Mesenchymal stem cell (in vitro differentiated cells and primary cell): ENCODE results near the gene SHISA4. TPM values are rescaled to one million over a fixed set of nuclear protein-coding genes. Genes with fewer than 3 reads are reported as not detected.
"Not testable (repeated sequence)": the region's sequence is repeated elsewhere in the genome, so short reads cannot be mapped to it uniquely, and the experiment has no call there.

ENCODE experiments used
- DNase-seq: peaks from one replicate; pipeline ENCODE4 v3.0.0-alpha.2; 2013
- H2AFZ ChIP-seq: one replicate; pipeline ENCODE4 v1.6.1; 2013; ENCODE audit warnings: low read depth, mild to moderate bottlenecking, control low read depth, inconsistent platforms, low read length, moderate library complexity
- H2AK5ac ChIP-seq: 2 replicates; pipeline ENCODE4 v1.6.1; 2013; ENCODE audit warnings: low read length, moderate library complexity, mild to moderate bottlenecking, inconsistent platforms; ENCODE audit not compliant: severe bottlenecking
- H2BK120ac ChIP-seq: one replicate; pipeline ENCODE4 v1.6.1; 2013; ENCODE audit warnings: low read depth, mild to moderate bottlenecking, inconsistent platforms, low read length, moderate library complexity
- H2BK12ac ChIP-seq, 2 experiments: one replicate each; pipeline ENCODE4 v1.6.1; 2013; ENCODE audit warnings: inconsistent platforms in 2 of 2, low read length in 2 of 2, mild to moderate bottlenecking in 2 of 2, moderate library complexity in 2 of 2, control low read depth in 1 of 2
- H2BK15ac ChIP-seq: one replicate; pipeline ENCODE4 v1.6.1; 2013; ENCODE audit warnings: mild to moderate bottlenecking, low read depth, inconsistent platforms; ENCODE audit not compliant: poor library complexity, severe bottlenecking
- H2BK5ac ChIP-seq: 2 replicates; pipeline ENCODE4 v1.6.1; 2013; ENCODE audit warnings: low read depth, mild to moderate bottlenecking, low read length, control low read depth, inconsistent platforms; ENCODE audit not compliant: poor library complexity, severe bottlenecking
- H3K14ac ChIP-seq, 2 experiments: one replicate each; pipeline ENCODE4 v1.6.1; 2013; ENCODE audit warnings: inconsistent platforms in 2 of 2, low read length in 2 of 2, control low read depth in 1 of 2, mild to moderate bottlenecking in 1 of 2, moderate library complexity in 1 of 2
- H3K18ac ChIP-seq, 2 experiments: one replicate each; pipeline ENCODE4 v1.6.1; 2013; ENCODE audit warnings: inconsistent platforms in 2 of 2, low read length in 2 of 2, control low read depth in 1 of 2, low read depth in 1 of 2, mild to moderate bottlenecking in 1 of 2
- H3K23ac ChIP-seq, 2 experiments: one replicate each; pipeline ENCODE4 v1.6.1; 2013; ENCODE audit warnings: inconsistent platforms in 2 of 2, low read length in 2 of 2, mild to moderate bottlenecking in 2 of 2, moderate library complexity in 2 of 2, control low read depth in 1 of 2
- H3K27ac ChIP-seq: 2 replicates; pipeline ENCODE4 v1.5.1; 2013; ENCODE audit warnings: mild to moderate bottlenecking, moderate library complexity, low read length, control low read depth, inconsistent platforms; ENCODE audit not compliant: poor library complexity, severe bottlenecking
- H3K27me3 ChIP-seq, 2 experiments: 2 replicates each; pipeline versions ENCODE4 v1.6.1 to v1.7.0; 2013; ENCODE audit warnings: low read length in 2 of 2, mild to moderate bottlenecking in 2 of 2, moderate library complexity in 2 of 2, control low read depth in 1 of 2, inconsistent platforms in 1 of 2; ENCODE audit not compliant: control insufficient read depth in 1 of 2, insufficient read depth in 1 of 2
- H3K36me3 ChIP-seq, 2 experiments: 2 replicates each; pipeline versions ENCODE4 v1.6.1 to v1.7.0; 2013; ENCODE audit warnings: low read length in 2 of 2, control low read depth in 1 of 2, inconsistent platforms in 1 of 2, low read depth in 1 of 2, mild to moderate bottlenecking in 1 of 2; ENCODE audit not compliant: insufficient read depth in 2 of 2, control insufficient read depth in 1 of 2
- H3K4ac ChIP-seq, 2 experiments: one replicate each; pipeline ENCODE4 v1.6.1; 2013; ENCODE audit warnings: inconsistent platforms in 2 of 2, low read length in 2 of 2, mild to moderate bottlenecking in 2 of 2, moderate library complexity in 2 of 2, control low read depth in 1 of 2, low read depth in 1 of 2
- H3K4me1 ChIP-seq: 2 replicates; pipeline ENCODE4 v1.6.1; 2013; ENCODE audit warnings: low read depth, low read length, control low read depth; ENCODE audit not compliant: control insufficient read depth, insufficient read depth
- H3K4me2 ChIP-seq: 2 replicates; pipeline ENCODE4 v1.6.1; 2013; ENCODE audit warnings: low read length, mild to moderate bottlenecking, inconsistent platforms; ENCODE audit not compliant: poor library complexity, severe bottlenecking
- H3K4me3 ChIP-seq, 2 experiments: 2 replicates each; pipeline versions ENCODE4 v1.5.1 to v1.7.0; 2013; ENCODE audit warnings: low read length in 2 of 2, mild to moderate bottlenecking in 2 of 2, control low read depth in 1 of 2, low read depth in 1 of 2; ENCODE audit not compliant: insufficient read depth in 1 of 2
- H3K79me1 ChIP-seq: replicated peaks from 2 replicates; pipeline ENCODE4 v1.6.1; 2013; ENCODE audit warnings: mild to moderate bottlenecking, control low read depth, low read length, inconsistent platforms; ENCODE audit not compliant: poor library complexity, severe bottlenecking
- H3K9ac ChIP-seq: 2 replicates; pipeline ENCODE4 v1.7.0; 2013; ENCODE audit warnings: mild to moderate bottlenecking, low read length, moderate library complexity
- H3K9me3 ChIP-seq: 2 replicates; pipeline ENCODE4 v1.7.0; 2013; ENCODE audit warnings: mild to moderate bottlenecking, low read length; ENCODE audit not compliant: control insufficient read depth
- H4K8ac ChIP-seq: one replicate; pipeline ENCODE4 v1.6.1; 2013; ENCODE audit warnings: inconsistent platforms, mild to moderate bottlenecking, low read length, moderate library complexity
- H4K91ac ChIP-seq: one replicate; pipeline ENCODE4 v1.6.1; 2013; ENCODE audit warnings: mild to moderate bottlenecking, low read length, inconsistent platforms
- WGBS: methylation state at CpG from one replicate; pipeline ENCODE4 v1.1.7; 2013; ENCODE audit warnings: mixed read lengths; 5-methylcytosine and 5-hydroxymethylcytosine counted together
- polyA plus RNA-seq, 2 experiments: library from polyadenylated mRNA; stranded (reverse); fragments of 200-250 nt; gene quantifications; one replicate each; pipeline ENCODE4 v1.2.3, GENCODE V29; 2013

SHISA4 gene, protein sequence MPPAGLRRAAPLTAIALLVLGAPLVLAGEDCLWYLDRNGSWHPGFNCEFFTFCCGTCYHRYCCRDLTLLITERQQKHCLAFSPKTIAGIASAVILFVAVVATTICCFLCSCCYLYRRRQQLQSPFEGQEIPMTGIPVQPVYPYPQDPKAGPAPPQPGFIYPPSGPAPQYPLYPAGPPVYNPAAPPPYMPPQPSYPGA
- polyA plus RNA-seq (2013, experiment 1 of 2) = 32.9 TPM
- 33.3 TPM for polyA plus RNA-seq (2013, experiment 2 of 2)

GRCh38 chr1:201888282-201889089 lies at the start of gene SHISA4:
Gene SHISA4, plus strand, starts transcription at chr1:201888898. Its CDS starts 97 bp downstream, at chr1:201888995.
- H3K79me1 ChIP-seq = peaks cover 7% of the 10 kb centered on the region
- H2AFZ ChIP-seq = peak within 1 kb of the TSS; percentile 75
- peak within 1 kb of the TSS in 1 of 2 experiments; percentile 88 for H3K23ac ChIP-seq
- H3K4ac ChIP-seq = peak within 1 kb of the TSS; percentile 51 to 60
- peaks cover 33% of the 10 kb centered on the region for H3K4me1 ChIP-seq
- peak within 1 kb of the TSS; percentile 26 for H2BK15ac ChIP-seq
- peak within 1 kb of the TSS; percentile 87 for H3K9ac ChIP-seq
- WGBS = 9% methylated on average over 48 of the region's 49 CpGs
- H2BK12ac ChIP-seq = peak within 1 kb of the TSS in 1 of 2 experiments; percentile 61
- peak within 1 kb of the TSS; percentile 88 for H4K91ac ChIP-seq
- H4K8ac ChIP-seq = peak within 1 kb of the TSS; percentile 91
- peak within 1 kb of the TSS; percentile 79 to 86 for H3K4me3 ChIP-seq
- H2BK5ac ChIP-seq = no peak within 1 kb of the TSS
- peak; percentile 73 for DNase-seq
- H3K36me3 ChIP-seq = peaks cover 15 to 19% of the 10 kb centered on the region in 2 experiments
- no peaks in the 10 kb centered on the region for H3K27me3 ChIP-seq
- H2BK120ac ChIP-seq = peak within 1 kb of the TSS; percentile 2
- peak within 1 kb of the TSS; percentile 97 for H3K4me2 ChIP-seq
- H3K18ac ChIP-seq = peak within 1 kb of the TSS; percentile 67 to 76
- H3K14ac ChIP-seq = peak within 1 kb of the TSS in 1 of 2 experiments; percentile 53
- no peak within 1 kb of the TSS for H3K27ac ChIP-seq
- no peaks in the 10 kb centered on the region for H3K9me3 ChIP-seq
- H2AK5ac ChIP-seq = peak within 1 kb of the TSS; percentile 35

GRCh38 chr1:201839089-201839488 lies 49.6 kb upstream of the SHISA4 start:
- not testable (repeated sequence) for H3K27ac ChIP-seq, H2BK120ac ChIP-seq, H3K4ac ChIP-seq, H3K27me3 ChIP-seq, H2BK15ac ChIP-seq, H3K14ac ChIP-seq, H3K4me1 ChIP-seq, H2BK5ac ChIP-seq, H3K23ac ChIP-seq, H3K4me2 ChIP-seq, DNase-seq, H3K4me3 ChIP-seq, H2AFZ ChIP-seq, H3K9me3 ChIP-seq, H2BK12ac ChIP-seq, H2AK5ac ChIP-seq, H3K9ac ChIP-seq, H3K18ac ChIP-seq, H4K91ac ChIP-seq
- Histone ChIP-seq H3K79me1 (peaks cover 11% of the 10 kb centered on the region), H3K36me3 (peaks cover 6 to 15% of the 10 kb centered on the region in 2 experiments), H4K8ac (peak overlapping the region; percentile 64)
- WGBS = 97% methylated on average over 9 of the region's 10 CpGs

DNA sequence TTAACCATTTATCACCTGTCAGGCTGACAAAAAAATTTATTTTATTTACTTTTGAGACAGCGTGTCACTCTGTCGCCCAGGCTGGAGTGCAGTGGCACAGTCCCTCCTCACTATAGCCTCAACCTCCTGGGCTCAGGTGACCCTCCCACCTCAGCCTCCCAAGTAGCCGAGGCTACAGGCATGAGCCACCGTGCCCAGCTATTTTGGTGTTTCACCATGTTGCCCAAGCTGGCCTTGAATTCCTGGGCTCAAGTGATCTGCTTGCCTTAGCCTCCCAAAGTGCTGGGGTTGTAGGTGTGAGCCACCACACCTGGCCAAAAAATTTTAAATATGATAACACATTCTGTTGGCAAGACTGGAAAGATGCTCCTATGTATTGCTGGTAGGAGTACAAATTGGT lies 48.6 kb upstream of the SHISA4 start:
- peaks cover 11% of the 10 kb centered on the region for H3K79me1 ChIP-seq
- 99% methylated on average over 4 of the region's 4 CpGs for WGBS

DNA sequence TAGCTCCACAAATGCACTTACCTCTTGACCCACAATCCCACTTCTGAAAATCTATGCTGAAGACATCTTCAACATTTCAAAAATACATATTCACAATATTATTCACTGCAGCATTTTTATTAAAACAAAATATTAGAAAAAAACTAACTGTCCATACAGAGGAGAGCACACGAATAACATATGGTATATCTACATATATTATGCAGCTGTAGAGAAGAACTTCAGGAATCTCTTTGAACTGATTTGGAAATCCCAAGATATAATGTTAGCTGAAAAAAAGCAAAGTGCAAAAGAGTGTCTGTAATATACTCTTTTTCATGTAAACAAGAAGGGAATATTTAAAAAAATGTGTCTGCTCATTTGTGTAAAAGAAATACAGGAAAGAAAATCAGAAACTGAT lies 48.2 kb upstream of the SHISA4 start:
- H4K8ac ChIP-seq = no peak overlapping the region
- H3K9me3 ChIP-seq = no peaks in the 10 kb centered on the region
- H4K91ac ChIP-seq = no peak overlapping the region
- no peak overlapping the region for H3K9ac ChIP-seq
- no peak overlapping the region for H3K14ac ChIP-seq
- no peak overlapping the region for H3K27ac ChIP-seq
- no peak overlapping the region for H3K4me3 ChIP-seq
- no peak overlapping the region for H3K23ac ChIP-seq
- WGBS = no CpG with 5 or more reads among the region's 1 CpG
- H3K79me1 ChIP-seq = peaks cover 11% of the 10 kb centered on the region
- peaks cover 3 to 6% of the 10 kb centered on the region in 2 experiments for H3K36me3 ChIP-seq
- no peak overlapping the region for H2BK12ac ChIP-seq
- no peak for DNase-seq
- H3K18ac ChIP-seq = no peak overlapping the region
- no peak overlapping the region for H2AK5ac ChIP-seq
- peaks cover 2% of the 10 kb centered on the region for H3K4me1 ChIP-seq
- H3K27me3 ChIP-seq = no peaks in the 10 kb centered on the region
- H2BK15ac ChIP-seq = no peak overlapping the region
- no peak overlapping the region for H3K4ac ChIP-seq
- no peak overlapping the region for H2BK5ac ChIP-seq
- no peak overlapping the region for H2AFZ ChIP-seq
- no peak overlapping the region for H3K4me2 ChIP-seq
- no peak overlapping the region for H2BK120ac ChIP-seq

More for the DNA sequence above, 48.6 kb upstream of the SHISA4 start:
- H3K4me2 ChIP-seq = no peak overlapping the region
- no peak overlapping the region for H3K4me3 ChIP-seq
- peak overlapping the region in 1 of 2 experiments; percentile 5 for H3K18ac ChIP-seq
- no peak for DNase-seq
- H2BK5ac ChIP-seq = no peak overlapping the region
- no peak overlapping the region for H3K9ac ChIP-seq
- H3K27ac ChIP-seq = no peak overlapping the region
- H2AFZ ChIP-seq = no peak overlapping the region
- no peak overlapping the region for H3K23ac ChIP-seq
- no peaks in the 10 kb centered on the region for H3K9me3 ChIP-seq
- no peak overlapping the region for H4K91ac ChIP-seq
- H3K4me1 ChIP-seq = peaks cover 2% of the 10 kb centered on the region
- no peak overlapping the region for H2BK120ac ChIP-seq
- H3K27me3 ChIP-seq = no peaks in the 10 kb centered on the region
- no peak overlapping the region for H3K4ac ChIP-seq
- H4K8ac ChIP-seq = no peak overlapping the region
- H3K14ac ChIP-seq = no peak overlapping the region
- no peak overlapping the region for H2BK12ac ChIP-seq
- H3K36me3 ChIP-seq = peaks cover 3 to 10% of the 10 kb centered on the region in 2 experiments
- H2BK15ac ChIP-seq = no peak overlapping the region
- no peak overlapping the region for H2AK5ac ChIP-seq
